PC-3 (cell line): ENCODE data around the gene RGS12. TPM values are rescaled to one million over a fixed set of nuclear protein-coding genes. Genes with fewer than 3 reads are reported as not detected.

Experiments used
- ATAC-seq: fragments of 200-7000 bp; cut with Tn5 transposase; 2 replicates; pipeline ENCODE4 v1.9.1; 2020; ENCODE audit warnings: mild to moderate bottlenecking, moderate library complexity
- BruUV-seq: library from RNA; stranded (reverse); fragments of 400-500 nt; replicated peaks from 2 replicates; lab custom pipeline; 2021; lab: Mats Ljungman, UMichigan
- CTCF ChIA-PET: fragments of 300-600 bp; sonication (Branson Sonifier 250); formaldehyde crosslinking; loops from one replicate; lab custom pipeline; 2022; ENCODE audit warnings: antibody characterized with exemption; lab: Charles Lee
- POLR2A ChIA-PET: fragments of 300-600 bp; sonication (Branson Sonifier 250); formaldehyde crosslinking; loops from one replicate; lab custom pipeline; 2022; ENCODE audit warnings: antibody characterized with exemption; ENCODE audit not compliant: unreplicated experiment; lab: Charles Lee
- DNase-seq: peaks from one replicate; pipeline ENCODE4 v3.0.0-alpha.2; 2015
- H2AFZ ChIP-seq: fragments of 300-600 bp; sonication (generic); 2 replicates; pipeline ENCODE4 v1.6.0; 2016; ENCODE audit warnings: antibody characterized with exemption, low read length
- H3F3A ChIP-seq: fragments of 300-600 bp; sonication (generic); one replicate; pipeline ENCODE4 v1.6.0; 2017; ENCODE audit warnings: antibody characterized with exemption, low read length, control low read depth, mild to moderate bottlenecking; ENCODE audit not compliant: unreplicated experiment
- H3K27ac ChIP-seq: fragments of 300-600 bp; sonication (generic); 2 replicates; pipeline ENCODE4 v1.5.1; 2016; ENCODE audit warnings: mild to moderate bottlenecking, low read length
- H3K27me3 ChIP-seq: fragments of 300-600 bp; sonication (generic); 2 replicates; pipeline ENCODE4 v1.6.1; 2016; ENCODE audit warnings: low read length, mixed read lengths
- H3K36me3 ChIP-seq: fragments of 300-600 bp; sonication (generic); 2 replicates; pipeline ENCODE4 v1.6.1; 2016; ENCODE audit warnings: low read depth, mixed run types, low read length, mixed read lengths
- H3K4me1 ChIP-seq: fragments of 300-600 bp; sonication (generic); 2 replicates; pipeline ENCODE4 v1.5.1; 2016; ENCODE audit warnings: low read length; ENCODE audit not compliant: insufficient read depth
- H3K4me2 ChIP-seq: fragments of 300-600 bp; sonication (generic); 2 replicates; pipeline ENCODE4 v1.6.0; 2016; ENCODE audit warnings: low read length
- H3K4me3 ChIP-seq: fragments of 300-600 bp; sonication (generic); 2 replicates; pipeline ENCODE4 v1.5.1; 2016; ENCODE audit warnings: mild to moderate bottlenecking, low read length, mixed read lengths
- H3K79me2 ChIP-seq: fragments of 300-600 bp; sonication (generic); 2 replicates; pipeline ENCODE4 v1.6.1; 2017; ENCODE audit warnings: low read length, mixed read lengths
- H3K9ac ChIP-seq: fragments of 300-600 bp; sonication (generic); 2 replicates; pipeline ENCODE4 v1.6.0; 2016; ENCODE audit warnings: mild to moderate bottlenecking, low read length
- H3K9me2 ChIP-seq: fragments of 300-600 bp; sonication (generic); replicated peaks from 2 replicates; pipeline ENCODE4 v1.6.1; 2016; ENCODE audit warnings: mixed run types, low read length, mixed read lengths
- H3K9me3 ChIP-seq: fragments of 300-600 bp; sonication (generic); 2 replicates; pipeline ENCODE4 v1.6.1; 2016; ENCODE audit warnings: low read length, mixed read lengths
- H4K20me1 ChIP-seq: fragments of 300-600 bp; sonication (generic); 2 replicates; pipeline ENCODE4 v1.6.1; 2016; ENCODE audit warnings: low read length, mixed read lengths
- EZH2 ChIP-seq: fragments of 300-600 bp; sonication (generic); IDR thresholded peaks from one replicate; pipeline ENCODE4 v1.6.1; 2017; ENCODE audit warnings: antibody characterized with exemption, mild to moderate bottlenecking, low read length; ENCODE audit not compliant: unreplicated experiment
- EZH2phosphoT487 ChIP-seq: fragments of 300-600 bp; sonication (generic); IDR thresholded peaks from 2 replicates; pipeline ENCODE4 v1.6.1; 2018; ENCODE audit warnings: mild to moderate bottlenecking, antibody characterized with exemption, low read length, borderline replicate concordance
- intact Hi-C: fragments of 100-400 bp; cut with micrococcal nuclease; formaldehyde crosslinking; loops from 2 replicates; pipeline ENCODE4 v1.9.0; 2023
- total RNA-seq: library from RNA; depleted of rRNA; stranded (reverse); fragments of >200 nt; gene quantifications from 2 replicates; pipeline ENCODE4 v1.2.3, GENCODE V29; 2014
- TF ChIP-seq, protein P1 (sequence below): fragments of 300-600 bp; sonication (generic); conservative IDR thresholded peaks from 2 replicates; pipeline ENCODE4 v1.5.1; 2017; ENCODE audit warnings: antibody characterized with exemption, low read depth, mild to moderate bottlenecking, low read length

The RGS12 gene
- total RNA-seq, 1 experiment from 2014 or later: 10.3 TPM

DNA sequence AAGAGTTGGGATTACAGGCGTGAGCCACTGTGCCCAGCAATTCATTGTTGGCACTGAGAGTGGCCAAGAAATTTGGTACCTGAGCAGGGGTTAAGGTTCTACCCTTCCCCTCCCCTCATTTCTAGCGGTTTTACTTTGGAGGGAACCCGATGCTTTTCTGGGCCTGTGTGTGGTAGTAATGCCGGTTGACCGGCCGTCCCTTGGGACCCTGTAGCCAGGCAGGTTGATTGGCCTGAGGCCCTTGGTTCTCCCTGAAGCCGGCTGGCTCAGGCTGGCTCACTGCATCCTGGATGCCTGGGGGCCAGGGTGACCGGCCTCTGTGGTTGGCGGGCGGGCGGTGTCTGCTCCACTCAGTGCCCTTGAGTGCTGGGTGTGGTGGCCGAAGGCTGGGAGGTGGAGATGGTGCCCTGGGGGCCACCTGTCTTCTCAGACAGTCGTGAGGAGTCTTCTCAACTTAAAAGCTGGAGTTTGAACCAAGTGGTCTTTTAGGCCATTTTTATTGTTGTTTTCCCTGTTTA lies 45.6 kb downstream of the RGS12 start:
- ATAC-seq: no peak
- H3K9me2 ChIP-seq: no peaks in the 10 kb centered on the region
- no peak overlapping the region for H3K4me2 ChIP-seq
- ChIA-PET POLR2A (no interaction called here), CTCF (no interaction called here)
- no peak overlapping the region for H2AFZ ChIP-seq
- H3F3A ChIP-seq: no peaks in the 10 kb centered on the region
- BruUV-seq: no TSS peak
- H3K4me1 ChIP-seq: peaks cover 15% of the 10 kb centered on the region; the same call in 1 of the 2 replicates
- 0 out of 2 replicates have a peak, but pooled peaks cover 3% of the 10 kb centered on the region for H3K79me2 ChIP-seq
- H3K27me3 ChIP-seq: no peaks in the 10 kb centered on the region
- H3K9me3 ChIP-seq: no peaks in the 10 kb centered on the region
- H3K27ac ChIP-seq: no peak overlapping the region
- no peak for TF ChIP-seq EZH2
- no peak for TF ChIP-seq EZH2phosphoT487
- TF ChIP-seq, protein P1, sequence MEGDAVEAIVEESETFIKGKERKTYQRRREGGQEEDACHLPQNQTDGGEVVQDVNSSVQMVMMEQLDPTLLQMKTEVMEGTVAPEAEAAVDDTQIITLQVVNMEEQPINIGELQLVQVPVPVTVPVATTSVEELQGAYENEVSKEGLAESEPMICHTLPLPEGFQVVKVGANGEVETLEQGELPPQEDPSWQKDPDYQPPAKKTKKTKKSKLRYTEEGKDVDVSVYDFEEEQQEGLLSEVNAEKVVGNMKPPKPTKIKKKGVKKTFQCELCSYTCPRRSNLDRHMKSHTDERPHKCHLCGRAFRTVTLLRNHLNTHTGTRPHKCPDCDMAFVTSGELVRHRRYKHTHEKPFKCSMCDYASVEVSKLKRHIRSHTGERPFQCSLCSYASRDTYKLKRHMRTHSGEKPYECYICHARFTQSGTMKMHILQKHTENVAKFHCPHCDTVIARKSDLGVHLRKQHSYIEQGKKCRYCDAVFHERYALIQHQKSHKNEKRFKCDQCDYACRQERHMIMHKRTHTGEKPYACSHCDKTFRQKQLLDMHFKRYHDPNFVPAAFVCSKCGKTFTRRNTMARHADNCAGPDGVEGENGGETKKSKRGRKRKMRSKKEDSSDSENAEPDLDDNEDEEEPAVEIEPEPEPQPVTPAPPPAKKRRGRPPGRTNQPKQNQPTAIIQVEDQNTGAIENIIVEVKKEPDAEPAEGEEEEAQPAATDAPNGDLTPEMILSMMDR: no peak
- DNase-seq: no peak
- H3K36me3 ChIP-seq: no peaks in the 10 kb centered on the region
- H4K20me1 ChIP-seq: no peaks in the 10 kb centered on the region
- H3K4me3 ChIP-seq: no peak overlapping the region
- no peak overlapping the region for H3K9ac ChIP-seq
- intact Hi-C loops: no loop called here

- no peak for ATAC-seq
- Histone ChIP-seq H3K4me3 (no peak overlapping the region), H3K9ac (no peak overlapping the region), H3F3A (no peaks in the 10 kb centered on the region), H3K9me2 (no peaks in the 10 kb centered on the region), H3K27ac (no peak overlapping the region), H3K4me2 (no peak overlapping the region), H3K9me3 (no peaks in the 10 kb centered on the region), H2AFZ (no peak overlapping the region), H3K4me1 (peaks cover 15% of the 10 kb centered on the region; the same call in 1 of the 2 replicates), H3K79me2 (0 out of 2 replicates have a peak, but pooled peaks cover 3% of the 10 kb centered on the region), H4K20me1 (no peaks in the 10 kb centered on the region), H3K27me3 (no peaks in the 10 kb centered on the region), H3K36me3 (no peaks in the 10 kb centered on the region)
- no peak for TF ChIP-seq EZH2phosphoT487
- intact Hi-C loops: no loop called here
- ChIA-PET CTCF (no interaction called here), POLR2A (no interaction called here)
- DNase-seq: no peak
- no TSS peak for BruUV-seq
Measured at GRCh38 chr4:3338976-3339531, 46.2 kb downstream of the RGS12 start.

- no TSS peak for BruUV-seq
- H3K79me2 ChIP-seq: 0 out of 2 replicates have a peak, but pooled peaks cover 3% of the 10 kb centered on the region
- DNase-seq (no peak), ATAC-seq (no peak)
- H3K27me3 ChIP-seq: no peaks in the 10 kb centered on the region
- intact Hi-C loops: no loop called here
- H2AFZ ChIP-seq: no peak overlapping the region
- ChIA-PET POLR2A (no interaction called here), CTCF (no interaction called here)
- H3K4me2 ChIP-seq: no peak overlapping the region
- H3K9me2 ChIP-seq: no peaks in the 10 kb centered on the region
- no peak overlapping the region for H3K4me3 ChIP-seq
- no peaks in the 10 kb centered on the region for H3F3A ChIP-seq
- no peaks in the 10 kb centered on the region for H3K36me3 ChIP-seq
- no peaks in the 10 kb centered on the region for H3K9me3 ChIP-seq
- H4K20me1 ChIP-seq: no peaks in the 10 kb centered on the region
- no peak overlapping the region for H3K27ac ChIP-seq
- TF ChIP-seq EZH2phosphoT487: no peak
- TF ChIP-seq, protein P1: no peak
- TF ChIP-seq EZH2: no peak
- H3K9ac ChIP-seq: no peak overlapping the region
- peaks cover 15% of the 10 kb centered on the region; the same call in 1 of the 2 replicates for H3K4me1 ChIP-seq
Measured at GRCh38 chr4:3339577-3339976, 46.8 kb downstream of the RGS12 start.
